GM21515 (cell line): ENCODE results near the gene CD248.
"Not testable (repeated sequence)": the region's sequence is repeated elsewhere in the genome, so short reads cannot be mapped to it uniquely, and the experiment has no call there.

Experiments
- ATAC-seq: cut with Tn5 transposase; IDR thresholded peaks from one replicate; pipeline ENCODE4 v1.9.1; 2021; ENCODE audit not compliant: unreplicated experiment

CD248 gene

GRCh38 chr11:66316849-66317251, at the start of gene CD248:
Gene CD248, minus strand, starts transcription at chr11:66317044. Its CDS starts 17 bp downstream, at chr11:66317027.
- no peak for ATAC-seq

- ATAC-seq: no peak
Observed at GRCh38 chr11:66365711-66366619, 49.1 kb upstream of the CD248 start.

GRCh38 chr11:66365166-66365565, 48.3 kb upstream of the CD248 start:
- ATAC-seq: no peak

GRCh38 chr11:66363805-66364535, 47.1 kb upstream of the CD248 start:
- no peak for ATAC-seq

GRCh38 chr11:66363187-66363601, 46.4 kb upstream of the CD248 start:
- ATAC-seq: no peak

- no peak for ATAC-seq
Observed at GRCh38 chr11:66362481-66363147, 45.8 kb upstream of the CD248 start.

- no peak for ATAC-seq
Observed at GRCh38 chr11:66361502-66361941, 44.7 kb upstream of the CD248 start.

GRCh38 chr11:66360406-66361073, 43.7 kb upstream of the CD248 start:
- no peak for ATAC-seq

GRCh38 chr11:66359662-66360087, 42.8 kb upstream of the CD248 start:
- no peak for ATAC-seq

- not testable (repeated sequence) for ATAC-seq
Observed at GRCh38 chr11:66350560-66351235, 33.9 kb upstream of the CD248 start.

GRCh38 chr11:66349084-66349386, 32.2 kb upstream of the CD248 start:
- no peak for ATAC-seq

GRCh38 chr11:66347425-66348276, 30.8 kb upstream of the CD248 start, which contains the start of gene B4GAT1:
Gene B4GAT1, minus strand, starts transcription at chr11:66347629. Its CDS starts 84 bp downstream, at chr11:66347545.
- ATAC-seq: no peak

GRCh38 chr11:66346476-66347424, 29.9 kb upstream of the CD248 start:
- ATAC-seq: no peak

- peak; percentile 1 for ATAC-seq
Observed at GRCh38 chr11:66345316-66345649, 28.4 kb upstream of the CD248 start.

GRCh38 chr11:66344550-66345315, 27.9 kb upstream of the CD248 start, which contains the start of gene BRMS1:
Gene BRMS1, minus strand, starts transcription at chr11:66345104. Its CDS starts 2,870 bp downstream, at chr11:66342234.
- ATAC-seq: peak; percentile 68

- ATAC-seq: no peak
Observed at GRCh38 chr11:66343176-66343575, 26.3 kb upstream of the CD248 start.

GRCh38 chr11:66341502-66342126, 24.8 kb upstream of the CD248 start:
- no peak for ATAC-seq
